ENCODE measurements around the gene ADISSP. TPM values are rescaled to one million over a fixed set of nuclear protein-coding genes. Genes with fewer than 3 reads are reported as not detected.

ADISSP gene
- total RNA-seq, 2 donors from 2014 or later: 13.3 to 19.8 TPM

GRCh38 chr20:3707508-3707899 is 60.0 kb downstream of the ADISSP start:
- no peak for ATAC-seq
- intact Hi-C loops (cut with DNase I, micrococcal nuclease): no loop called here
- DNase-seq: no peak

- DNase-seq: no peak
- ATAC-seq: no peak
- intact Hi-C loops (cut with DNase I, micrococcal nuclease): no loop called here
Measured at GRCh38 chr20:3706774-3707507, 60.6 kb downstream of the ADISSP start.

- DNase-seq (no peak), ATAC-seq (no peak)
- intact Hi-C loops (cut with DNase I, micrococcal nuclease): no loop called here
Measured at GRCh38 chr20:3705970-3706739, 61.4 kb downstream of the ADISSP start.

GRCh38 chr20:3705491-3705969 is 62.0 kb downstream of the ADISSP start:
- DNase-seq (no peak), ATAC-seq (no peak)
- intact Hi-C loops (cut with DNase I, micrococcal nuclease): no loop called here

GRCh38 chr20:3704087-3704486 is 63.5 kb downstream of the ADISSP start:
- DNase-seq: no peak
- intact Hi-C loops (cut with DNase I, micrococcal nuclease): no loop called here
- no peak for ATAC-seq

Other genes starting within 250 kb of the ADISSP start
- gene GFRA4, start 104.4 kb downstream of the ADISSP start, total RNA-seq: not detected
- gene ADAM33, start 85.7 kb downstream of the ADISSP start, total RNA-seq: 10 to 100 TPM in 1 of 2 donors, 1 to 10 TPM in 1; 6.4 to 20.7 TPM
- gene SIGLEC1, start 55.2 kb downstream of the ADISSP start, total RNA-seq: 10 to 100 TPM in 1 of 2 donors, 1 to 10 TPM in 1; 3.1 to 10.4 TPM
- gene HSPA12B, start 35.1 kb downstream of the ADISSP start, total RNA-seq: 1 to 10 TPM; 2.3 to 2.5 TPM
- gene SPEF1, start 13.7 kb upstream of the ADISSP start, total RNA-seq: under 1 TPM in 1 of 2 donors, not detected in 1; 0.14 TPM
- 10 to 100 TPM; 80.5 to 82.2 TPM for gene CENPB, start 19.0 kb upstream of the ADISSP start, total RNA-seq
- 10 to 100 TPM; 19.5 to 33.5 TPM for gene CDC25B, start 28.6 kb upstream of the ADISSP start, total RNA-seq
- gene AP5S1, start 52.8 kb upstream of the ADISSP start, total RNA-seq: 10 to 100 TPM; 14.2 to 19.3 TPM
- 10 to 100 TPM; 72.1 to 74.0 TPM for gene MAVS, start 79.1 kb upstream of the ADISSP start, total RNA-seq
- 10 to 100 TPM; 26.9 to 28.8 TPM for gene PANK2, start 121.6 kb upstream of the ADISSP start, total RNA-seq
- 1 to 10 TPM; 2.9 to 5.6 TPM for gene RNF24, start 247.8 kb upstream of the ADISSP start, total RNA-seq

Data from left colon (tissue), 2 donors.